CD4-positive, alpha-beta T cell treated with Interleukin-4 for 1 hour (primary cell): ENCODE measurements around the gene TBX18.

Source experiments
- DNase-seq, 2 donors: peaks; one replicate each; pipeline ENCODE4 v3.0.0-alpha.2; 2020 to 2022

The TBX18 gene

DNA sequence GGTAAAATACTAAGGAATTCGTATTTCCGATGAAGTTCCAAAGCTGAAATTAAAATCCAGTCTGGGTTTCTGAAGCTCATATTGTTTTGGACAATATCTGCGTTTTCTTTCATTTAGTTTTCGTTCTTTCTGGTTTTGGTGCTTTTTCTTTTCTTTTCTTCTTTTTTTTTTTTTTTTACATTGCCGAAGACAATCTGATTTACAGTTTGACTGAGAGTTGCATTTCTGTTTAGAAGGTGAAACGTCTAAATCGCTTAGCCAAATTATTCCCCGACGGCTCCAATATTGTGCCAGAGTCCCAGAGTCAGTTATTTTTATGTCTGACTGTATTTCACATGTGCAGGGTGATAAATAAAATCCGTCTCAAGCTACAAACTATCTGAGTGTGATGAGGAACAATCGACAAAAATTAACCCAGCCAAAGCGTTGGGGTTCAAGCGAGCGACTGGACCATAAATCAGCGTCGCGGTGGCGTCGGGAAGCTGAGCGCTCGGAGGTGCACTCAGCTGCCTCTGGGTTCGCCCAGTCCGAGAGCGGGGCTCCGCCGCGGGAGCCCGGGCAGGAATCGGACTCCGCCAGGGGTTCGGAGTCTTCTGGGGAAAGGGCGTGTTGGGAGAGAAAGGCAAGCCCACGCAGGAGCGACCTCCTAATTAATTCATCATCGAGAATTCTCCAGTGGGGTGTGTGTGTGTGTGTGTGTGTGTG, 8.2 kb upstream of the TBX18 start:
- no peak for DNase-seq

DNA sequence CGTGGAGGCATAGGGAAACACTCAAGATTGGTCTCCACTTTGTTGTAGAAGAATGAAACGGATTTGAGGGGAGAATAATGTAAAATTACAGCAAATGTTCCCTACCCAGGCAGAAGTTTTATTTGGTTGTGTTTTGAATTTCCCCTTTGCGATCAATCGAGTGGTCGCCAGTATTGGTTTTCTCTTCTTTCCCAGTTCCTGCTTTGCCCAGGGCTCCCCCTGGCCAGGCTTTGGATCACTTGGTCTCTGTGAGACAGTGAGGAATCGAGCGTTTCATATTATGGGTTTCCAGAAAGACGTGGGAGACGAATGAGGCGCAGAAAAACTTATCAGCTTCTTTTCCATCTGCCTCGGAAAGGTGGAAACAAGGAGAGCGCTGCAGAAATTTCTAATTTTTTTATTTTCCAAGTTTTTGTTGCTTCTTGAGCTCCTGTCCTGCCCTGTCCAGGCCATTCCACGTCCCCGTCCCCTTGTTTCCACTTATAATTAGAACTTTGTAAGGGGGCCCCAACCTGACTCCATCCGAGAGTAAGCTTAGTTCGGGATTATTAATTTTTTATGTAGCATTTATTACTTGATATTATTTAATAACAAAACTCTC, 7.5 kb upstream of the TBX18 start:
- no peak for DNase-seq

DNA sequence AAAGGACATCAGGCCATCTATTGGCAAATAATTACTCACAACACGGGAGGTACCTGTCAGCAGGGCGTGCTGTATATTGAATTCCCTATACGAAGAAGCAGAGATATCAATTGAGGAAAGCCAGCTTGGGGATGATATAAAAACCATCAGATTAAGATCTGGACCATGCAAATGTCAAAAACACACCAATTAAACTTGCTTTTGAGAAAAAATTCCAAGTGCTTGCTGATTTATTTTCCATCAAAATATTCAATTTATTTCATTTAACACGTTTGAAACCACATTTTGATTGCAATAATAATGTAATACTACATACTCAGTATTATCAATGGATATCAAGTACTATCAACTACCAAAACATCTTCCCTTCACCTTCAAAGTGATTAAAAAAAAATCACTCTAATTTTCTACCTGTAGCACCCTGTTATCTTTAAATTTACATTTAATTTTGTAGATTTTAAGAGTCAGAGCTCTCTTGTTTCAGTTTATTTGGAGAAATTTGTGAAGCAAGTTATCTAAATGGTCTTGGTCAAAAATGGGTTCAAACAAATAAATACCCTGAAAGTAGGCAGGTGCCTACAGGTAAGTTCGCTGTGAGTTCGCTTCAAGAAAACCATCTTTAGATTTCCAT, 6.8 kb upstream of the TBX18 start:
- DNase-seq: no peak

DNA sequence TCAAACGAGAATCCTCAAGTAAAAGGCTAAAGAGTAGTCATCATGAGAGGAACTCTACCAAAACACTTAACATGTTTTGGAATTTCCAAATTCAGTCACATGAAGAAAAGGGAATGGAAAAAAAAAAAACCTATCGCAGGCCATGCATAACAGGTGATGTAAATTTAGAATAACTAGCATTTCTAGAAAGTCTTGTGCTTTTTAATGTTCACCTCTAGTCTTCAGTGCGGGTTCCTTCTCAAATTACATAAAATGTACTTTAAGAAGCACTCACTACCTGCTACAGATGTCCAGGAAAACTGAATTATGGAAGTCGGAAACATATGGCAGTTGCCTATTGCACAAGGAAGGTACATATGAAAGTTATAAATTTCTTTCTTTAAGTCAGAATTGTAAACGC, 6.1 kb upstream of the TBX18 start:
- no peak for DNase-seq

DNA sequence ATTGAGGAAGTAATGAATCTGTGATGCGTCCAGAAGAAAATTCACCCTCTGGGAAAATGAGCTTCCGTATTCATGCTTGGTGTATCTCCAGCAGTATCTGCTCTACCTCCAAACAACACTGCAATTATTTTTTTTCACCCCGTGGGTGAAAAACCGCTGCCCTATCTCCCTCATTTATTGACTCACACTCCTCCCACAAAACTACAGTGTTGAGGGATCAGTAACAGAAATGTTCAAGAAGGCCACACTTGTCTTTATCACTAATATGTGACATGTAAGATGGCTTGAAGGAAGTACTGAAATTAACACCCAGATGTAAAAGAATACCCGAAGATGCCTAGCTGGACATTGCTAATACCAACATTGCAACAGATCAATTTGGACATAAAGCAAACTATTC, 4.9 kb upstream of the TBX18 start:
- DNase-seq: no peak

DNA sequence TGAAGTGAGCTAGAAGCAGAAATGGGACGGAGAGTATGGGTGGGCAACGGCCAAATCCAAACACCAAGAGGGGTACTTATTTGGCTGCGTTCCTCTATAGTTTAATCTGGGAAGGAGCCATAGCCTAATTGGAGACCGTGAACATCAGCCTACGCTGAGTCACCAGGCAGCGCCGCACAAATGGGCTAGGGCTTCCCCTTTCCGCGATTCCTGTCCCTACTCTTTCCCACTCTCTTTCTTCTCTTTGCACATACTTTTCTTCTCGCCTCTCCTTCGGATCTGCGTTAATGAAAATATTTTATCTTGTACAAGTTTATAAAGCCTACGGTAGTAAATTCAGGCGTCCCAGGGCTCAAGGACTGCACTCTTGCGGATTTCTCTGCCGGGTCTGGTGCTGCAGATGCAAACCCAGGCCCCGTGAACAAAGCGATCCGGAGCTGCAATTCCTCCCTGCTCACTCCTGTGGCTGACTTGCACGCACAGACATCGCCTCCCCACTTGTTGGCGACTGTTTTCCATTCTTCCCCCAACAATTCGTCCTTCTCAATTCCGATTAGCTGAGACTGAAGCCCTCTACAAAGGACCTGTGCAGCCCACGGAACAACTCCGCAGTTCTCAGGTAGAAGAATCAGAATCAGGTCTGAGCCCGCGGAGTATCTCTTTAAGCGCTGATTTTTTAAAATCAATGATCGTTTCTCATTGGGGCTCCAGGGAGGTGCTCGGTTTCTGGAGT, 4.2 kb upstream of the TBX18 start:
- DNase-seq: no peak

DNA sequence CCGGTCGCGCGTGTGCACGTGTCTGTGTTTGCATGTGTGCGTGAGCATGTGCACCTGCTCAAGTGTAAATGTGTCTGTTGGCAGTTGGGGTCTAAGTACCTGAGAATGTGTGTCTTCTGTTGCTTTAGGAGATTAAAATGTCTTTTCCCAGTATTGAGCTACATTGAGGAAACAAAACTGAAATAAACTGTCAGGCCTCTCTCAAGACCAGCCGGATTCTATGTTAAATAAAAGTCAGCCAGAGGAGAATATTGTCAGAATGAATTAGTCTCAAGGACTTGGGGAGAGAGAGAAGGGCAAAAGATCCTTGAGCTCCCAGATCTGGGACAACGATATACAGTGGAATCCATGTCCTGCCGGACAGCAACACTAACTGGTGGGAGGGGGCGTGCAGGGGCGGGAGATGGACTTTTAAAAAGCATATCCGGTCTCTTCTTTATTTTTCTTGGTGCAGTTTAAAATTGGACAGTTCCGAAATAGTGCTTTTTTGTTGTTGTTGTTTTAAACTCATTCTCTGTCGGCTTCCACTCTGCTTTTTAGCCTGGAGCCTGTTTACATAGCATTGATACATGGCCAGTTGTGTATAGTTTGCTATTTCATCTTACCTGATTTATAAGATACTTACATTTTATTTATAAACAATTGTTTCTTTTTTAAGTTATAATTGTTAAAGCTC, 3.3 kb upstream of the TBX18 start:
- DNase-seq: no peak

DNA sequence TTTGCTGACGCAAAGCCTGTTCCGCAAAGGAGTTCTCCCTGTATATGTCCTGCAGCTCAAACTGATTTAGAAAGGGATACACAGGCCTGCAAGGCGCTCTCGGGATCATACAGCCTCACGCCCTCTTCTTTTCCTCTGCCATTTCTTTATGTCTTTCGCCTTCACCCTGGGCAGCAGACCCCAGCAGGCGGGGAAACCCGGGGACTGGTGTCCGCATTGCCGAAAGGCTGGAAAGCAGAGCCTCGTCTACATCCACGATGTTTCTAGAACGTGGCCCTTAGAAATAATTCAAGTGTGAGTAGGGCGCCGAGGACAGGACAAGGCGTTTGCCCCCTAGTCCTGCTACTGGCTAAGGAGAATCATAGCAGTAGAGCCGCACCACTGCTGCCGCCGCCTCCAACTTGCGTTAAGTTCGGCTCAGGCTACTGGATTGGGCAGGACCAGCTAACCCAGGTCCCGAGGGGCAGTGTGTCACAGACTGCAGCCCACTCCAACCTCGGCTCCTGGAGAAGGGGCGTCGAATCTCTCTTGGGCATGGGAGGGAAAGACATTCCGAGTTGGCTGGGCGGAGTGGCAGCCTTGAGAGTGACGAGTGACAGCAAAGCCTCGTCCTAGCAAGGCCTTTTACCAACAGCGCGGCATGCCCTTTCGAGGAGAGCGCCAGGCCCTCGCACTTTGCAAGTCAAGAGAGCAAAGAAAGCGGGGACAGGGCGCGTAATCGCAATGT, 2.6 kb upstream of the TBX18 start:
- DNase-seq: no peak

DNA sequence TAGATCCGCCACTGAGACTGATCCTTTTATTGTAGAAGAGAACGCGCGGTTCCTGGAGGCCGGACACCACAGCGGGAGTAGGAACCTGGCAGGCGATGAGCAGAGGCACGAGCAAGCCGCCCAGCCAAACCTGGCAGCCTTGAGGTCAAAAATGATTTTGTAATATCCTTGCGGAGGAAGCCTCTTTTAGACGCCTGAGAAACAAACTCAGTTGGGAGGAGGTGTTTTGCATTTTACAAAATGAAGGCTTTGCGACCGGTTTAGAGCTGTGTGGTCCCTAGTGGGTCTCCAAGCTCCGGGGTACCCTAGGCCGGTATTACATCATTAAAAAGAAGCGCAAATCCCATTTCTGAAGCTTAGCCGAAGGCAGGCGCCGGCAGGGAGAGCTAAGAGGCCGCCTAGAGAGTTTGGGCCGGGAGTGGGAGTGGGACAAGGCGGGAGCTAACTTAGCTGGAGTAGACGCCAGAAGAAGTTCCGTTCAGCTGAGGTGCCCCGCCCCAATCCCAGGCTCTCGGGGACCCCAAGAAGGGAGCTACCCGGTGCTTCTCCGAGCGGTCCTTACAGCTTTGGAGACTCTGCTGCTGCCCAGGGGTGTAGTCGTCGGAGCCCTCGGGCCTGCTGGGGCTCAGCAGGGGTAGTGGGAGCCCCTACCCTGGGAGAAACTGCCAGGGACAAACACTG, 1.9 kb upstream of the TBX18 start:
- DNase-seq: no peak

DNA sequence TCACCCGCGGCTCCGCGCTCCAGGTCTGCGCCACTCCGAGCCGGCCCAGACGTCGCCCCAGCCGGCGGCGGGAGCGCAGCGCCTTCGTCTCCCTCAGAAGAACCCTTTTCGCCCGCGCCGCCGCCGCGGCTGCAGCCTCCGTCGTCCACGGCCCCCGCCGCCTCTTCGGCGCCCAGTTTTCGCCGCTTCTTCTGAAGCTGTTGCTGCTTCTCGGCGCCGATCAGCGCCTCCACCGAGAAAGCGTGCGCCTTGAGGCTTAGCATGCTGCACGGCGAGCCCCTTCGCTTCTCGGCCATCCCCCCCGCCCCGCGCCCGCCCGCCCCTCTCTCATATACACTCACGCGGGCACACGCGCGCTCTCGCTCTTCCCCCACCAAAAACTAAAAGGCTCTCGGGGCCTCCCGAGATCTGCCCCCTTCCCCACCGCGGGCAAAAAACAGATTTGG, 489 bp downstream of the TBX18 start:
- DNase-seq: no peak

DNA sequence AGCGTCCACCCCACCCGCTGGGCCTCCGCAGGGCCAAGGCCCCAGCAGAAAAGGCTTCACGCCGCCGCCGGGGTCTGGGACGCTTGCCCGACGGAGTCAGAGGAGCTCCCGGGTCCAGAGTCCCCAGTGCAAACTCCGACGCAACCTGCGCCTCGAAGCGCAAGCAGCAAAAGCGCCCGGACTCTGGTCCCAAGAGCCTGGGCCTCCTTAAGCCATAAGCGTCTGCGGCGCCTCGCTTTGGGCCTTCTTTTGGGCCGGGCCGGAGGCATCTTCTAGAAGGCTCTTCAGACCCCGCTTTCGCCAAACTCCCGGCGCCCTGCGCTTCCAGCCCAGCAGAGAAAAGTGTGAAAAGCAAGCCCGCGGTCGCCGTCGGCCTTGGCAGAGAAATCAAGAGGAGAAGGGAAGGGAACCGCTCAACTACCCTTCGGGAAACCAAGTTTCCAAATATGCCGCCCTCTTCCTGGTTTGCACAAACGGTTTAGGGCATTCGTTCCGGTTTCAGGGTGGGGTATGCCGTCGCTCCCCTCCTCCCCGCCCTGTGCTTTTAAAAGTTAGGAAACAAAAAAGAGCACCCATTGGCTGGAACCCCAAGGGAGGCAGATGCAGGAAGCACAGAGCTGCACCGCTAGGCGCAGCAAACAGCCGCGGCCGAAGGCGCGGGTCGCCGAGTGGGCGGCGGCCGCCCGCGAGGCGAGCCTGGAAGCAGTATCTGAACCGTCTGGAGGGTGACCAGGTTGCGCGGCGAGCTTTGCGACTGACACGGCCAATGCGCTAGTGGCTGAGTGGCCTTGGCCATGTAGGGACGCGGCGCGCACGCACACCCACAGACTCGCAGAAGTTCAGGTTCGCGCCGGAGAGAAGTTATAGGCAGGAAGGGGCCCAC, 1.2 kb downstream of the TBX18 start:
- no peak for DNase-seq

DNA sequence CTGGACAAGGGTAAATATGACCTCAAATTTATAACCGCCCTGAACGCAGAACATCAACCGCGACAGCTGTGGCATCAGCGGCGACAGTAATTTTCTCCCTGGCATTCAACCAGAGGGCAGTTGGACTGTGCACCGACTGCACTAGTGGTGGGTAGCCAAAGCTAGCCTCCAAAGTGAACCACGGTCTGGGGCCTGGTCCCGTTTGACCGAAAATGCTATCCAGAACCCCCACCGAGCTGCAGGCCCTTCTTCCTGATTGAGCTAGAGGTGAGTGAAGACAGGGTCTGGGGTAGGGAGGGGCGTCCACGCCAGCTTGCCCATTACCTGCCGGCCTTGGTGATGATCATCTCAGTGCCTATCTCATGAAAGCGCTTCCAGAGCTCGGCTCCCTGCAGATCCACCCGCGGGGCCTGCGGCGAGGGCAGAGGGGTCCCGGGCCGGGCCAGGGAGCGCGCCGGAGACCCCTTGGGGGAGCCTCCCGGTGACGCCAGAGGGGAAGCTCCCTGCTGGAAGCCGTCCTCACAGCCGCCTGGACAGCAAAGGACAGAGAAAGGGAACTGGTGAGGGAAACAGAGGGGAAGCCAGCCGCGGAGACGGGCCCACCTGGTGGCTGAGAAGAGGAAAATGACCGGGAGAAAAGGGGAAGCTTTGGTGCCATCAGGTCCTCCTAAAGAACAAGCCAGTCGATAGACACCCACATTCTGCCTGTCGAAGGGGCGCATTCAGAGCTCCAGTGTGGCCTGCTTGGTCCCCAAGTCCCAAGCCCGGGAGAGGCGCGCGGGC, 2.0 kb downstream of the TBX18 start:
- DNase-seq: no peak

DNA sequence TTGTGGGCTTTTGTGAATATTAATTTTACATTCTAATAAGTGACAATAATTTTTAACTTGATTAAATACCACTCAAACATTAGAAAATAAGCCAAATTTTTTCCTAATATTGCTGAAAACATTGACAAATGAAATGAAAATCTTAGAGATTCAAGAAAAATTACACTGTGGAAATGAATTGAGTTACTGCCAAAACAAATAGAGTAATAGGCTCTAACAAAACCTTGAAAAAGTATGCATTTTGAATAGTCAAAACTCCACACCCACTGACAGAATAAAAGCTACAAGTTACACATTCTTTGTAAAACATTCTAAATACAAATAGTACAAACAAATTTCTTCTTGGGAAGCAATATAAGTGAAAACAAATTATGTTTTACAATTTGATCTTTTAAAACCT, 5.9 kb downstream of the TBX18 start:
- no peak for DNase-seq

DNA sequence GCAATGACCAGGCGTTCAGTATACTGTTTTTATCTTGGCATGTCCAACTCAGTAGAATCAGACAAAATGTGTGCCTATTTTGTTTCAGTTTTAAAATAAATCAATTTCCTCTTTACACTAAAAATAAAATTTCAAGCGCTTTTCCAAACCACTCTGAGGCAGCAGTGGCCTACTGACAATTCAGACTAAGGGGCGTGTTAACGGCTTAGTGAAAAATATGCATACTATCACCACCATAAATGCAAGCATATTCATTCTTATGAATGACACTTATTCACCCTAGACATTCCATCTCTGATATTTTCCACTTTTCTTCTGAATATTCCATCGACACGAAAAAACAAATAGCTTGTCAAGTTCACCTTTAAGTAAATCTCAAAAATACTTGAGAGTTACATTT, 7.5 kb downstream of the TBX18 start:
- no peak for DNase-seq

DNA sequence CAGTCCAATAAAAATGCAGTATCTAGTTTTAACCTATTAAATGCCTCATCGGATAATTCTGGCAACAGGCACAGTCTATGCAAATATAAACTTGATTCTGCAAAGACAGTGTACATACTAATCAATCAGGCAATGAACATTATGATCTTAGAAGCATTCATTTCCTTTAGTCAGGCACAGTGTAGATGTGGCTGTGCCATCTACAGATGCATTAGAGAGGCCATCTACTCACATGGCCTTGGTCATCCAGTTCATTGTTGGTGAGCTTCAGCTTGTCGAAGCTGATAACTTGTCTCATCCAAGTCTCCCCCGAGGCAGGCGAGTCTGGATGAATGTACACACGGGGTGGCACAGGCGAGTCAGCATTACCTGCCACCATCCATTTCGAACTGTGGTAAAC, 7.9 kb downstream of the TBX18 start:
- no peak for DNase-seq

DNA sequence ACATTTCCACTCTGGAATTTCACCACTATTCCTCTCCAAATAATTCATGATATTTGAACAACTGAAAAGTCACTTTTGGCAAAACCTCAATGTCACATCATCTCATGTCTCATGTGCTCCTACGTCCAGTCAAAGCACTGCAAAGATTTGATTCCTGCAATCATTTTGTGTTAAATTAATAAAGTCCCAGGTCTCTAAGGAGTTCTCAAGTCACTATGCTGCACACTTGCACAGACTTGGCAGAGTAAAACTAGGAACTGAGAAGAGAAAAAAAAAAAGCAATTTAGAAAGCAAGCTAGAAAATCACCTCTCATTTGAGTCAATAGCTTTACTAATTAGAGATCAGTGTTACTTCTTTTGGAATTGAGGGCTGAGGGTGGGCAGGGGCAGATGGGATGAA, 11.2 kb downstream of the TBX18 start:
- no peak for DNase-seq

DNA sequence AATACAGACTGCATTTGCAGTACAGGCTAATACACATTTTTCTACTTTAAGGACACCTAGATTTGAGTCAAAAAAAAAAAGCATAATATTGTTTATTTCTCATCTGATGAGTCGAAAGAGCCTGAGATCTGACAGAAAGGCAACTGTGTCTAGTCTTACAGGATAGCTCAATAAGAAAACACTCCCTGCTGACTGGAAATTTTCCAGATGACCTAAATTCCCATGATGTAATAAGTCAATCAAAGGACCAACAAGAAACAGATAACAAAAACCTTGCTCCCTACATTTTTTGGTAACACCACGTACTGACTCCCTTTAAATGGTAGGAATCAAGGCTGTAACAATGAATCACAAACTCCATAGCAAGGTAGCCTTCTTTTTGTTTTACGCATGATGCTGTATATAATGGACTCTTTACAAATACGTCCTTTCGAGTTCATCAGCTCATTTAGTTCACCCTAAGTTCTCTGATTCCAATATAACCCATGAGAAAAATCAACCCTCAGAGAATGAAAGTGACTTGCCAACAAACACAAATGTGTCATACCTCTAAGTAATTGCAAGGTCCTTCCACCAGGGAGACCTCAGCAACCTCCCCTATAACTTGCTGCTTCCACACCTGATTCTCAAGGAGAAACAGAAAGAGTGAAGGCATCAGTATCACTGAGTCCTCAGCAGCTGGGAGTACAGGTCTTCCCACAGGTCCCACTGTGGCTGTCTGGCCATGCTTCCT, 12.1 kb downstream of the TBX18 start:
- no peak for DNase-seq

DNA sequence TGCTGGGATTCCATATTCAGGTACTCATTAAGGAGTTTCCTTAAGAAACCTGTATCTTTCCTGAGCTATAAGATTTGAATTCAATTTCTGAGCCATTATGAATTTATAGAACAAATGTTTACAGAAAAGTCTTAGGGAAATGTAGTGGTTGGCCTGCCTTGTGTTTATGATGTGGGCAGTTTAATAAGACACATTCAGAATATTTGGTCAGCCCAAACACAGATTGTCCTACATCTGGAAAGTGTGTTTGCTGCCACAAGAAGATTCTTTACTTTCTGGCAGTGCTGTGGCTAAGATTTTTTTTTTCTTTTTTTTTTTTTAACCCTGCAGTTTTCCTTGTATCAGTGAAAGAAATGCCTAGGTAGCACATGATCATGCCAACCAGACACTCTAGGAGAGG, 15.2 kb downstream of the TBX18 start:
- no peak for DNase-seq

DNA sequence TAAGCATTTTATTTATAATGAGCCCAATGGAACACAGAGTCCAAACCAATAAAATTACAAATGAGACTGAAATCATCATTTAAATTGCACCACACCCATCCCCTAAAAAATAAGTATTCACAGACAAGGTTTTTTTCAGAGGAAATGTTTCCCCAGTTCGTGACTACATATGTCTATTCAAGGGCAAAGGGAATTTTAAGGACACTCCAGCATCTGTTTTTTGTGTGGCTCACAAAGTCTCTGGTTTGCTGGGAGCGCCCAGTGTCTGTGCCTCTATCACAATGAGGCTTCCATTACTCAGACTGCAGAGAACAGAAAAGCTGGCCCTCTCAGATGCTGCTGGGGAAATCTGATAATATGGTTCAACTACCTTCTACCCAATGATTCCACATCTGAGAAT, 16.0 kb downstream of the TBX18 start:
- DNase-seq: no peak
